GM10248 (cell line): ENCODE measurements around the gene B3GALNT2.

Experiments
- CTCF ChIA-PET: fragments of 300-600 bp; sonication (Branson Sonifier 250); formaldehyde crosslinking; extraction: SDS; loops from one replicate; lab custom pipeline; 2021; ENCODE audit warnings: antibody characterized with exemption; lab: Yijun Ruan, JAX
- POLR2A ChIA-PET: fragments of 350-650 bp; sonication (Branson Sonifier 250); formaldehyde crosslinking; extraction: SDS; loops from one replicate; lab custom pipeline; 2020; ENCODE audit warnings: antibody characterized with exemption; lab: Yijun Ruan, JAX
- DNase-seq: peaks from one replicate; pipeline ENCODE4 v3.0.0; 2012; ENCODE audit errors: extremely low spot score
- TF ChIP-seq, protein P1 (sequence below): IDR thresholded peaks from 2 replicates; pipeline ENCODE4 v1.5.1; 2012; ENCODE audit warnings: mild to moderate bottlenecking, low read depth; ENCODE audit errors: extremely low read depth, missing control alignments, control extremely low read depth

The B3GALNT2 gene

GRCh38 chr1:235513495-235514366 lies 9.5 kb upstream of the B3GALNT2 start:
- TF ChIP-seq, protein P1, sequence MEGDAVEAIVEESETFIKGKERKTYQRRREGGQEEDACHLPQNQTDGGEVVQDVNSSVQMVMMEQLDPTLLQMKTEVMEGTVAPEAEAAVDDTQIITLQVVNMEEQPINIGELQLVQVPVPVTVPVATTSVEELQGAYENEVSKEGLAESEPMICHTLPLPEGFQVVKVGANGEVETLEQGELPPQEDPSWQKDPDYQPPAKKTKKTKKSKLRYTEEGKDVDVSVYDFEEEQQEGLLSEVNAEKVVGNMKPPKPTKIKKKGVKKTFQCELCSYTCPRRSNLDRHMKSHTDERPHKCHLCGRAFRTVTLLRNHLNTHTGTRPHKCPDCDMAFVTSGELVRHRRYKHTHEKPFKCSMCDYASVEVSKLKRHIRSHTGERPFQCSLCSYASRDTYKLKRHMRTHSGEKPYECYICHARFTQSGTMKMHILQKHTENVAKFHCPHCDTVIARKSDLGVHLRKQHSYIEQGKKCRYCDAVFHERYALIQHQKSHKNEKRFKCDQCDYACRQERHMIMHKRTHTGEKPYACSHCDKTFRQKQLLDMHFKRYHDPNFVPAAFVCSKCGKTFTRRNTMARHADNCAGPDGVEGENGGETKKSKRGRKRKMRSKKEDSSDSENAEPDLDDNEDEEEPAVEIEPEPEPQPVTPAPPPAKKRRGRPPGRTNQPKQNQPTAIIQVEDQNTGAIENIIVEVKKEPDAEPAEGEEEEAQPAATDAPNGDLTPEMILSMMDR: peak; percentile 73
- POLR2A ChIA-PET: no interaction called here
- CTCF ChIA-PET: interaction anchor here (0.7 to 5.0 kb wide), 23 partner anchors 9 to 1014 kb away, joined by 3 to 40 read pairs (median 4); partner anchors contain the start of gene B3GALNT2
- peak; percentile 32 for DNase-seq

GRCh38 chr1:235511470-235512240 lies 7.4 kb upstream of the B3GALNT2 start:
- POLR2A ChIA-PET: no interaction called here
- CTCF ChIA-PET: interaction anchor here (1.3 to 1.6 kb wide), 2 partner anchors 271 to 461 kb away, joined by 3 to 7 read pairs; no protein-coding TSS in a partner anchor
- no peak for DNase-seq
- TF ChIP-seq, protein P1: no peak

- ChIA-PET POLR2A (no interaction called here), CTCF (interaction anchor here (1.3 to 1.6 kb wide), 3 partner anchors 272 to 461 kb away, joined by 3 to 7 read pairs (median 5); no protein-coding TSS in a partner anchor)
Measured at GRCh38 chr1:235510823-235511222, 6.6 kb upstream of the B3GALNT2 start.

GRCh38 chr1:235507623-235508022 lies 3.4 kb upstream of the B3GALNT2 start:
- ChIA-PET CTCF (no interaction called here), POLR2A (no interaction called here)
- TF ChIP-seq, protein P1: no peak
- no peak for DNase-seq

More at GRCh38 chr1:235510823-235511222, 6.6 kb upstream of the B3GALNT2 start:
- no peak for DNase-seq
- TF ChIP-seq, protein P1: no peak

GRCh38 chr1:235504494-235505222 lies 406 bp upstream of the B3GALNT2 start:
- CTCF ChIA-PET: interaction anchor here (0.7 to 3.3 kb wide), 47 partner anchors 8 to 1131 kb away, joined by 3 to 40 read pairs (median 3); partner anchors contain the start of genes COA6 and RBM34
- TF ChIP-seq, protein P1: peak; percentile 66
- peak; percentile 97 for DNase-seq
- POLR2A ChIA-PET: interaction anchor here (0.5 to 1.1 kb wide), 4 partner anchors 23 to 1598 kb away, joined by 3 read pairs; no protein-coding TSS in a partner anchor
